HEK293T (cell line): ENCODE results near the gene SLC20A1.

Experiments used
- BHLHE40 ChIP-seq: fragments of 450-650 bp; IDR thresholded peaks from 2 replicates; pipeline ENCODE4 v1.6.1; 2016; ENCODE audit warnings: mild to moderate bottlenecking, moderate library complexity, borderline replicate concordance
- L3MBTL2 ChIP-seq: fragments of 450-650 bp; conservative IDR thresholded peaks from 2 replicates; pipeline ENCODE4 v1.6.1; 2016; ENCODE audit warnings: mild to moderate bottlenecking
- SP1 ChIP-seq: fragments of 450-650 bp; IDR thresholded peaks from 2 replicates; pipeline ENCODE4 v1.6.1; 2017
- TF ChIP-seq, protein P1 (sequence below): fragments of 450-650 bp; IDR thresholded peaks from 2 replicates; pipeline ENCODE4 v1.6.1; 2016

DNA sequence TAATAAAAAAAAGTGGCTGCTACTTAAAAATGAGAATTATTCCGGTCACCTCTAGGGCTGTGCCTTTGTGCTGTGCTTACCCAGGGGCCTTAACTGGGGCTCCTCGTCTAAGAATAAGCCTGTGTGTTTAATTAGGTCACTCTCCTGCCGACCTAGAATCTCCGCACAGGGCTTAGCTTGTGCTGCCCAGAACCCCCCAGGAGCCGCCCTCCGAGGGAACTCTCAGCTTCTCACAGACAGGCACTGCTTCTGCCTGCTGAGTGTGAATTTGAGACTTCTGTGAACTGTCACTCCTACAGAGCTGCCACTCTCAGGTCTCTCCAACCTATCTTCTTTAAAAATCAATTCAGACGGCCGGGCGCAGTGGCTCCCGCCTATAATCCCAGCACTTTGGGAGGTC lies 63.2 kb downstream of the SLC20A1 start:
- TF ChIP-seq L3MBTL2 (no peak), SP1 (no peak), BHLHE40 (no peak)
- TF ChIP-seq, protein P1, sequence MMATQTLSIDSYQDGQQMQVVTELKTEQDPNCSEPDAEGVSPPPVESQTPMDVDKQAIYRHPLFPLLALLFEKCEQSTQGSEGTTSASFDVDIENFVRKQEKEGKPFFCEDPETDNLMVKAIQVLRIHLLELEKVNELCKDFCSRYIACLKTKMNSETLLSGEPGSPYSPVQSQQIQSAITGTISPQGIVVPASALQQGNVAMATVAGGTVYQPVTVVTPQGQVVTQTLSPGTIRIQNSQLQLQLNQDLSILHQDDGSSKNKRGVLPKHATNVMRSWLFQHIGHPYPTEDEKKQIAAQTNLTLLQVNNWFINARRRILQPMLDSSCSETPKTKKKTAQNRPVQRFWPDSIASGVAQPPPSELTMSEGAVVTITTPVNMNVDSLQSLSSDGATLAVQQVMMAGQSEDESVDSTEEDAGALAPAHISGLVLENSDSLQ, result no peak
